ENCODE measurements around the gene TNP2.

DNA sequence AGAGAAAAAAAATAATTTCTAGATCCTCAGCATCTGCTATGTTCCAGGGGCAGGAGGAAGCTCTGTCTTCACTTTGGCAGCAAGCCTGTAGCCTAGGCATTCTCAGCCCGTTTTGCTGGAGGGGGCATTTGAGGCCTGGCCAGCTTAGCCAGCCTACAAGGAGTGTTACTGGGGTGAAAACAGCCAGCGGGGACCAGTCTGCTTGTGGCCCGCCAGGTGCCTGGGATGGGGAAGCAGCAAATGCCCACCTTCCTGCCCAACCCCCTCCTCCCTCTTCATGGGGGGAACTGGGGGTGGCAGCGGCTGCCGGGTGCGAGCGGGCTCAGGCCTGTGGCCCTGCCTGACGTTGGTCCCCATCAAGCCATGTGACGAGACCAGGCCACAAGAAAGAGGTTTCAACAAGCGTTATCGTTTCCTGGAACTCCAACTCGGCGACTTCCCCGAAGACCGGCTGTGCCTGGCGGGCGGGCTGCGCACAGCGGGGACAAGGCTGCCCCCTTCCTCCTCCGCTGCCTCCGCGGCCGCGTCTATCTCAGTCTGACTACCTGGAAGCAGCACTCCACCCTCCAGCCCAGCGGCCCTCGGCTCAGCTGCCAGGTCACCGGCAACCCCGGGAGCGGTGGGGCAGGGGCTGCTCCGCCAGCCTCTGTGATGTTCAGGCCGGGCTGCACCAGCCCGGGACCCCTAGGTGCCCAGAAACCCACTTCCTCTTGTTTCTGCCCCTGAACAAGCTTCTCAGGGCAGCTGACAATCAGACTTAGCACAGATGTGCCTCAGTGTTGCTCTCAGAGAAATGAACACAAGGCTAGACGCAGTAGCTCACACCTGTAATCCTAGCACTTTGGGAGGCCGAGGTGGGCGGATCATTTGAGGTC lies 36.0 kb downstream of the TNP2 start:
- TF ChIP-seq, protein P1, sequence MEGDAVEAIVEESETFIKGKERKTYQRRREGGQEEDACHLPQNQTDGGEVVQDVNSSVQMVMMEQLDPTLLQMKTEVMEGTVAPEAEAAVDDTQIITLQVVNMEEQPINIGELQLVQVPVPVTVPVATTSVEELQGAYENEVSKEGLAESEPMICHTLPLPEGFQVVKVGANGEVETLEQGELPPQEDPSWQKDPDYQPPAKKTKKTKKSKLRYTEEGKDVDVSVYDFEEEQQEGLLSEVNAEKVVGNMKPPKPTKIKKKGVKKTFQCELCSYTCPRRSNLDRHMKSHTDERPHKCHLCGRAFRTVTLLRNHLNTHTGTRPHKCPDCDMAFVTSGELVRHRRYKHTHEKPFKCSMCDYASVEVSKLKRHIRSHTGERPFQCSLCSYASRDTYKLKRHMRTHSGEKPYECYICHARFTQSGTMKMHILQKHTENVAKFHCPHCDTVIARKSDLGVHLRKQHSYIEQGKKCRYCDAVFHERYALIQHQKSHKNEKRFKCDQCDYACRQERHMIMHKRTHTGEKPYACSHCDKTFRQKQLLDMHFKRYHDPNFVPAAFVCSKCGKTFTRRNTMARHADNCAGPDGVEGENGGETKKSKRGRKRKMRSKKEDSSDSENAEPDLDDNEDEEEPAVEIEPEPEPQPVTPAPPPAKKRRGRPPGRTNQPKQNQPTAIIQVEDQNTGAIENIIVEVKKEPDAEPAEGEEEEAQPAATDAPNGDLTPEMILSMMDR (IDR thresholded peaks at IDR 0.05), result no peak
- peak in 1 of 2 donors; percentile 69 for TF ChIP-seq POLR2AphosphoS5 (IDR thresholded peaks at IDR 0.05; ENCODE audit: insufficient read depth in 1 of 2, low read depth in 1 of 2)
